GM19468 (cell line): Measurements from ENCODE around the gene IL16.

ENCODE experiments used
- ATAC-seq: cut with Tn5 transposase; IDR thresholded peaks from one replicate; pipeline ENCODE4 v1.9.1; 2021; ENCODE audit warnings: mild to moderate bottlenecking, moderate library complexity, moderate number of reproducible peaks; ENCODE audit not compliant: unreplicated experiment; ENCODE audit errors: extremely low read depth

IL16 gene

GRCh38 chr15:81174125-81174791 lies 22.4 kb upstream of the IL16 start:
- no peak for ATAC-seq

DNA sequence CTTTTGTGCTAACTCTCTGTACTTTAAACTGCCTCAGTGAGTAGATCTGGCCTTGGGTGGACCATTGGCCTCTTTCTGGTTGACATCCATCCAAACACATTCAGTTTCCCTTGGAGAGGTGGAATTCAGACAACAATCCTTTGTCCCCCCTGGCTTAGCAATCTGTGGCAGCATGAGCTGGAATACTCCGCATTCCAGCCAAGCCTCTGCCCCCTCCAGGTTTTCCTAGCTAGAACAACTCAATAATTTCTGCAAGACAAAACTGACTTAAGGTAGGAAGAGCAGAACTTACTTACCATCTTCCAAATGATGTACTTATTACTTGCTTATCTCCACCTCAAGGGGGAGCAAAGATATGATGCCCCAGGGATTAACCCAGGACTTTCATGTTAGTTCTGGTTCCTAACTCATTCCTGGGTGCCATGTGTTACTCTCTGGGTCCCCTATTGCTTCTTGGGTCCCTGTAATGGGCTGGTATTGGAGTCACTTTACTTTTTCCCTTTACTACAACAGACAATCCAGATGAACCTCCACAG lies 21.8 kb upstream of the IL16 start:
- no peak for ATAC-seq

- ATAC-seq, result no peak
Observed at GRCh38 chr15:81175496-81175895, 21.2 kb upstream of the IL16 start.

DNA sequence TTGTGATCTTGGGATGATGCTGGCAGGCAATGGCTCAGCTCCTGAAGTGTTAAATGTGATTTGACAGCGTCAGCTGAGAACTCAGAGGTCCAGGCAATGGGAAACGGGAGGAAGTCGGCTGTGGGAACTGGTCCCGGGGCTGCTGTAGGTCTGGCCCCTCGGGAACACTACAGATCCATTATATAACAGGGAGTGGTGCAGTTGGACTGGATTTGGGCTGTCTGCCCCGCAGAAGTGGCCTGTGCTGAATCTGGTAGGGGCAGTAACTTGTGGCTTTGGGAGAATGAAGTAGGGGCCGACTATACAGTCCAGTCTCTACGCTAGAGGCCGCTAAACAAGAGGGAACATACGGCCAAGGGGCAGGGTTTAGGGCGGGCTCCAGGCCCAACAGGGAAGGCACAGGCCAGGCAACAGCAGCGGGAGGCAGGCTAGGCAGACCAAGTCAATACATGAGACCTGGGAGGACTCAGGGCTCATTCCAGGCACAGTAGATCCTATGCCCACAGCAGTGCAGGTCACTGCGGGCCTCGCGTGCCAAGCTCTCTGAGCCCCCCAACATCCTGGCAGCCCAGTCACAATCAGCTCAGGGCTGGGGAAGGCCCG lies 20.3 kb upstream of the IL16 start:
- no peak for ATAC-seq

DNA sequence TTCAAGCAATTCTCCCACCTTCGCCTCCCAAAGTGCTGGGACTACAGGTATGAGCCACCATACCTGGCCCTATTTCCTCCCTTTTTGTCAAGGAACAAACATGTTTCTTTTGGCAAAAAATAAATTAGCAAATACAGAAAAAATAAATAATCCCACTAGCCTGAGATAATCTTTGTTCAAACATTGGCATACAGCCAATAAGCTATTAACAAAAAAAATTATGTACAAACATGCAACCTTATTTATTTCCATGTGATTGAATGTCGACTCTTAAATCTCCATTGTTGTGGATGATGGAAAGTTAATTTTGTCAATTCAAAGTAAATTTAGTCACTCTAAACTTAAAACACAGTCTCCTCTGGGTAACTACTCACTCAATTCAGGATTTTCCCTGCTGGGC lies 18.3 kb upstream of the IL16 start:
- no peak for ATAC-seq

DNA sequence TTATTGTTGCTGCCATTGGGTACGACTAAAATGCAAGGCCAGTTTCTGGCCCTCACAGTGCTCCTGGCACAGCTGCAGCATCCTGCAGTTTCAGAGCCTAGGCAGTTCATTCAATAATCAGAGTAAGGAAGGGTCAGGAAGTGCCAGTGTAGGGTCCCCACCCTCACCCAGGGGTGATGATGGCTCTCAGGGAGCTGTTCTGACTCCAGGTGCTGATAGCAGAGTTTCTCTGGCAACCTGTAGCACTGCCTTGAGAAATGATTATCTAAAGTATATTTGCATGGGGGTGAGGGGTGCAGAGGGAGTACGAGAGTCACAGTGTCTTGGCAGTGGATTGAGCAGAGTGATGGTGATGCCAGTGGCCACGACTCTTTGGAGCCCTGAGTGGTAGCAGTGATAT lies 15.5 kb upstream of the IL16 start:
- ATAC-seq, result no peak

DNA sequence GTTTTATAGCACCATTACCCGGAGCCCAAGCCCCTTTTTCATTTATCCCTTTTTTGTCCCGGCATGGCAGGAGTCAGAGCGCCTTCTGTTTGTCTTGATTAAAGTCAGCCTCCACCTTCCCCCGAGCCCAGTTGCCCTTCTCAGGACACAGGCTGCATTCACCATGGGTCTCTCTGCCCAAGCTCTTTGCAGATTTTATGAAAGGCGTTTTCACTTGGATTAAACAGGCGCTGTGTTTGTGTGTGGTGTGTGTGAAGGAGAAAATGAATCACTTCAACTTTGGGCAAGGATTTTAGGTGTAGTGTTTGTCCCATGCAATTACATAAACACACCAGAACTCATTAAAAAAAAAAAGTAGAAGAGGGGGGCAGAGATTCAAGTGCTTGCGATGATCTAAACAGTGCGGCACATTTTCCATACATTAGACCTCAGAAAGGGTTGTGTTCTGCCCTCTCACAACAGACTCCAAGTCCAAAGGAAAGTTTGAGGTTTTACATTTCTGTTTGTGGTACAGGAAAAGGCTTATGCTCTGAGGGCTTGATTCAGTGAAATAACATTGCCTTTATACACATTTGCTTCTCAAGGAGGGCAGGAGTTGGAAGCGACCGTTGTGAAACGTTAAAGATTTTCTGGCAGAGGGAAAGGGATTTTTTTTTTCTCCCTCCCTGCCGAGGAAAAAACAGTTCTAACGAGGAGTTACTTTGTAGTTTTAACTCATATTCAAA lies 14.5 kb upstream of the IL16 start:
- ATAC-seq, result no peak

DNA sequence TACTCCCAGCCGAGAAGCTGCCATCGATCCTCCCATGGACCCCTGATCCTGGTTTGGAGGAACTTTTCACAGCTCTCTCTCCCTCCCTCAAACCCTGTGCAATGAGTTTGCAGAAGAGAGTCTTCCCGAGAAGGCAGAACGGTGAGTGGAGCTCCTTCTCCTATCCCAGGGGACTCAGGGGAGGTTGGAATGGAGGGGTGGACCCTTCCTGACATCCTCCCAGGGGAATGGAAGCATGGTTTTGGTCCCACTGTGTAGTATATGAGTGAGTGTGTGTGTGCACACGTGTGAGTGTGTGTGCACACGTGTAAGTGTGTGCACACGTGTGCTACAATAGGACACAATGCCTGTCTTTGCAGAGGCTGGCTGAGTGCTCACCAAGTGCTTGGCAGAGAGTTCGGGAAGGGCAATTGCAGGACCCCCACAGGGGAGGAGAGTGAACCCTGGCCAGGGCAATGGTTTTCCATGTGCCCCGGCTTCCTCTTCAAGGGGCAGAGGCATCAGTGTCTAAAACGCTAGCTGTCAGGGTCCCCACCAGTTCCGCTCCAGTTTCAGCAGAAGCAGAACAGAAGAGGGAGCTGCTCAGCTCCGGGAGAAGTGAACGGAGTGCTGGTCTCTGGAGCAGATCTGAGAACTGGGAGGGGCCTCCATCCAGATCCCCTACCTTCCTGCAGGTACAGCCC lies 13.8 kb upstream of the IL16 start:
- no peak for ATAC-seq

DNA sequence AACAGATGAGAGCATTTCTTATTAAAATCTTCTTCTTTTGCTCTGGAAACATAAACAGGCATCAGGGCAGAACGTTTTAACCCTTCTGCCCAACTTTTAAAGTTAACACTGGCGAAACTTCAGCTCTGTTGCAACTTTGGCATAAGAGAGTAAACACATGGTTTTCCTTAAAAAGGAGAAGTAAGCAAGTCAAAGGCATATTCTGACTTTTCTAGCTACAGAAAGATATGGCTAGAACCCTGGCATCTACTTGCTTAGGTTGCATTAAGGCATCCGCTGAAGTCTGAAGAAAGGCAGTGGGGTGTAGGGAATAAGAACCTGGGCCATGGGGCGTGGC lies 13.3 kb upstream of the IL16 start:
- no peak for ATAC-seq

GRCh38 chr15:81184188-81184587 lies 12.5 kb upstream of the IL16 start:
- no peak for ATAC-seq

DNA sequence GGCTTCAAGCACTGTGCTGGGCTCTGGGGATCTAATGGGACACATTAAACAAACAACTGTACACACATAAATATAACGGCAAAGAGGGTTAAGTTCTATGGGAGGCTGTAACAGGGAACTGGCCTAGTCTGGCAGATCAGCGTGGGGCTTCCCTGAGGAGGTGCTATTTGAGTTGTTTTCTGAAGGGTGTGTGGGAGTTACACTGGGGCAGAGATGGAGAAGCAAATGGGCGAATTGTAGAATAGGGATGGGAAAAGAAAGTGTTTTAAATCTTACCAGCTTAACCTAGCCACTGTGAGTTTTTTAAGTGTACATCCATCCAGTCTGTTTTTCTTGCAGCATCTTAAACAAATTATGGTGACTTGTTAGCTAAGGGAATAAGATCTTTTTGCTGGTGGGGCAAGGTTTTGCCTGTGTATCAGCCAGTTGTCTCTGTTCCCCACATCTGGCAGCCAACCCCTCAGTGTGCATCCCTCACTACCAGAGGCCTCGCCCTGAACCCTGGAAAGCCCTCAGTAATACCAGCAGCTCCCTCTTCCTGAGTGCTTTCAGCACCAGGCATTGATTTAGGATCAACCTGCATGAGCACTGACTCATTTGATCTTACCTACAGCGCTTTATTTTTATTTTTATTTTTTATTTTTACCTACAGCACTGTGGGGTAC lies 10.9 kb upstream of the IL16 start:
- ATAC-seq, result no peak

- ATAC-seq, result no peak
Observed at GRCh38 chr15:81188354-81188753, 8.3 kb upstream of the IL16 start.

DNA sequence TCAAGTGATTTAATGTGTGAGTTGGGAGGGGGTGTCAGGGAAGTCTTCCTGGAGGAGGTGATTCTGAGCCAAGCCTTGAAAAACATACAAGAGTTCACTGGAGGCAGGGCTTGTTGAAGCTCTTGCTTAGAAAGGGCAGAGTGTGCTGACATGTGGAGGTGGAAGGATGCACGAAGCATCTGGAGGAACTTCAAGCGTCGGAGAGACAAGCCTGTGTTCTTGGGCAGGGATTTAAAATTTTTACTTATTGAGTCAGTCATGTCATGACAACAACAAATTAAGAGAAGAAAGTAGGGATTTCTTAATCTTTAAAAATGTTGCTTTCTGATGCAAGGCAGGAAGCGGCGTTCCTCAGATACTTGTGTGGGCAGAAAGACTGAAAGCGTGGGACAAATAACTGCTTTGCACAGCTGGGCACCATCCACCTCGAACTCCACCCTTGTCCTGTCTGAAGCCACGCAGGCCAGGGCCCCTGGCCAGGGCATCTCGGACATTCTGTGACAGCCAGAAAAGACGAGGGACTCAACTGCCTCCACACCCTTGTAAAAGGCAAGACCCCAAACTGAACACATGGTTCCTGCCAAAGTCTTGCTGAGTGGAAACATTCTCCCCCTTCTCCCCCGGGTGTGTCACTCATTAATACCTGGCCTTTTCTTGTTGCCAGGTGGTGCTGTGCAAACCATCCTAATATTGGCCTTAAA lies 6.9 kb upstream of the IL16 start:
- no peak for ATAC-seq

GRCh38 chr15:81190922-81191507 lies 5.7 kb upstream of the IL16 start:
- no peak for ATAC-seq

DNA sequence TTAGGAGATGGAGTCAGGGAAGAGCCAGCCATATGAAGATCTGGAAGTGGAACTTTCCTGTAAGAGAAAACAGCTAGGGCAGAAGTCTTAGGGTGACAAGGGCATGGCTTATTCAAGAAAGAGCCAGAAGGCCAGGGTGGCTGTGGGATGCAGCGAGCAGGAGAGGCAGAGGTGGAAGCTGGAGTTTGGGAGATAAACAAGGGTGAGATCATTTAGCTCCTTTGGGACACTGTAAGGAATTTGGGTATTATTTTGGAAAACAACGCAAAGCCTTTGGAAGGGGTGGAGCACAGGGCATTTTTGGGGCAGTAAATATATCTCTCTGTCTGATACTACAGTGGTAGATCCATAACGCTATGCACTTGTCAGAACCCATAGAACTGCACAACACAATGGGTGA lies 5.0 kb upstream of the IL16 start:
- no peak for ATAC-seq

GRCh38 chr15:81194723-81195122 lies 2.0 kb upstream of the IL16 start:
- no peak for ATAC-seq

DNA sequence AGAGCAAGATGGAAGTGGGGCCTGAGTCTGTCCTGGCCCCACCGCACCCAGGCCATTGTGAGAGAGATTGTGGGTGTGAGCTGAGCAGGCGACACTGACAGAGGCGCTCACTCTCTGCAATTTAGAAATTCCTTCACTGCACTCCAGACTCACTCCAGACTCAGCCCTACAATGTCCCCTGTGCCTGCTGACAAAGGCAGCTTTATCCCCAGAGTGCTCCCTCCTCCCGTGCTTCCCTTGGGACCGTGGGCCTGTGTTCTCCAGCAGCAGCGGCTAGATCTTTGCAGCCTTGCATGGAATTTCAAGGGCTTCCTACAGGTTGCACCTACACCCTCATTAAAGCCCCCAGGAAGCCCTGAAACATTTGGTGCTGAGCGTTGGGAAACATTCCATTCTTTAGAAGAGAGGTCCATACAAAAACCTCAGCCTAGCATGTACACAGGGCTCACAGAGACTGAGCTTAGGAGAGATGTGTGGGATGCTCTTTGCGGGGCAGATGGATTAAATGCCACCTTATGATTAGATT lies 1.3 kb upstream of the IL16 start:
- no peak for ATAC-seq

DNA sequence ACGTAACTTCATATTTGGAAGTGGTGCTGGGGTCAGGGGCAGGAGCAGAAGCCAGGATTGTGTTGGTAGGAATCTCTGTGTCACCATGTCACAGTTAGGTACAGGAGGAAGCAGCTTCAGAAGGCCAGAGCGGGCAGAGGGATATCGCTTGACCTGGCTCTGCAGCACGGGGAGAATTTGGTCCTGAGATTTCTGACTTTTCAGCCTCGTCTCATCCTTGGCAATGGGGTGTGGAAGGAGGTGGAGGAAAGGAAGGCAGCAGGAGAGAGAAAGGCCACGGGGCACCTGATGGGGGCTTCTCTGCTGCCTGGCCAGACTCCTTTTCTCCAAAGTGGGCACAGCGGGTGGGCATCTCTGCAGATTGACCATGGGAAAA lies 564 bp downstream of the IL16 start:
- ATAC-seq, result no peak

DNA sequence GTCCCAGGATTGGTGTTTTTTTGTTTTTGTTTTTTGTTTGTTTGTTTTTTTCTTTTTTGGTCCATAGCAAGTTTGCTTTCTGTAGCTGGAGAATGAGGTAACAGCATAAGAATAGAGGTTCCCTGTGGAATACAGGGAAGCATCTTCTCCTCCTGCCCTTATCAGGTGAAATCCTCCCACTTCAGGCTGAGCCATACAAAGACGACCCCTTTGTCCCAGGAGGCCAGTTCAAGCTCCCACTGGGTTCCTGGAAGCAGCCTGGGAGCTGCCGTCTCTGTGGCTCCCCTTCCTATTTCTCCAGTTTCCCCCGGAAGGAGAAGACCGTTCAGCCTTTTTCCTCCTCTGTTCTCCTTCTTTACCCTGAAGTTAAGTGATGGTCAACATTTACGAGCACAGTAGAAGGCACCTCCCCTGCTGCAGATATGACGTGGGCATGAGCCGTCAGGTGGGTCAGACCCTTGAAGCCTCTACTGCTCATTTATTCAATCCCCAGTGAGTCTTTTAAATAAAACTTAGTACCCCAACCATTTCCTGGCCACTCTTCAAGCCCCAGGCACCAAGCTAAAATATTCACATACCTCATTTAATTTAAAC lies 1.1 kb downstream of the IL16 start:
- ATAC-seq, result no peak
